Fibroblast of villous mesenchyme (primary cell): ENCODE measurements around the gene POLN. TPM values are rescaled to one million over a fixed set of nuclear protein-coding genes. Genes with fewer than 3 reads are reported as not detected.

Source experiments
- DNase-seq: peaks from one replicate; pipeline ENCODE4 v3.0.0-alpha.2; 2010; ENCODE audit warnings: low read depth
- H3K4me3 ChIP-seq: 2 replicates; pipeline ENCODE4 v1.5.1; 2011; ENCODE audit warnings: low read depth, mild to moderate bottlenecking, low read length
- total RNA-seq: library from RNA; depleted of rRNA; stranded (reverse); fragments of >200 nt; gene quantifications from 2 replicates; pipeline ENCODE4 v1.2.3, GENCODE V29; 2012
- TF ChIP-seq, protein P1 (sequence below): IDR thresholded peaks from 2 replicates; pipeline ENCODE4 v1.5.1; 2012; ENCODE audit warnings: low read depth, mild to moderate bottlenecking, low read length; ENCODE audit not compliant: insufficient read depth

Gene POLN
- total RNA-seq, 1 donor = 4.7 TPM

DNA sequence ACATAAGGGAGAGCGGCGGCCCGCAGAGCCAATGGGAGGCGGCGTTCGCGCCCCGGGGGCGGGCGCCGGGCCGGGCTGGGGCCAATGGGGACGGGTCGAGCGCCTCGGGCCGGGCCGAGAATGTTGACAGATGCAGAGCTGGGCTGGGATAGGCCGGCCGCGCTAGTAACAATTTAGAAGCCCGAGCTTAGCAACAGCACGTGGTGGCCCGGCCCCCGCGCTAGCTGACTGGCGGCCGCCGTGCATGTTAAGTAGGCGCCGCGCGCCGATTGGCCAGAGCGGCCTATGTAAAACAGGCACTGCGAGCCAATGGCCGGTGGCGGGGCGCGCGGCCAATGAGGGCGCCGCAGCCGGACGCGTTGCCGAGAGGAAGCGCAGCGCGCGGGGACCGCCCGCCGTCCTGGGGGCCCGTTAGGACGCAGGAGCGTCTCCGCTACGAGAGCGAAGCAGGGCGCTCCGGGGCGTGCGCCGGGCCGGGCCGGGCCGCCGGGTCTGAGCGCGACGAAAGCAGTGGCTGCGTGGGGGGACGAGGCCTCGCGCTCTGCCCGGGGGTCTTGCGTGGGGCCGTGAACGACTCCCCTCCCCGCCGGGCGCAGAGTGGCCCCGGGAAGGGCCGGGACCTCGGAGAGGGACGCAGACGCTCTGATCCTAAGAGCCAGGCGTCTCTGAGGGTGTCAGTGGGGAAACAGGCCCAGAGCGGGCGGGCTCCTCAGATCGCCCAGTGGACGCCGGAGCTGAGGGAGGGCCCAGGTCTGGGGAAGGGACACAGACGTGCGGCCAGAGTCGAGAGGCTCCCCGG lies 20.4 kb upstream of the POLN start:
- peak; percentile 100 for DNase-seq
- TF ChIP-seq, protein P1, sequence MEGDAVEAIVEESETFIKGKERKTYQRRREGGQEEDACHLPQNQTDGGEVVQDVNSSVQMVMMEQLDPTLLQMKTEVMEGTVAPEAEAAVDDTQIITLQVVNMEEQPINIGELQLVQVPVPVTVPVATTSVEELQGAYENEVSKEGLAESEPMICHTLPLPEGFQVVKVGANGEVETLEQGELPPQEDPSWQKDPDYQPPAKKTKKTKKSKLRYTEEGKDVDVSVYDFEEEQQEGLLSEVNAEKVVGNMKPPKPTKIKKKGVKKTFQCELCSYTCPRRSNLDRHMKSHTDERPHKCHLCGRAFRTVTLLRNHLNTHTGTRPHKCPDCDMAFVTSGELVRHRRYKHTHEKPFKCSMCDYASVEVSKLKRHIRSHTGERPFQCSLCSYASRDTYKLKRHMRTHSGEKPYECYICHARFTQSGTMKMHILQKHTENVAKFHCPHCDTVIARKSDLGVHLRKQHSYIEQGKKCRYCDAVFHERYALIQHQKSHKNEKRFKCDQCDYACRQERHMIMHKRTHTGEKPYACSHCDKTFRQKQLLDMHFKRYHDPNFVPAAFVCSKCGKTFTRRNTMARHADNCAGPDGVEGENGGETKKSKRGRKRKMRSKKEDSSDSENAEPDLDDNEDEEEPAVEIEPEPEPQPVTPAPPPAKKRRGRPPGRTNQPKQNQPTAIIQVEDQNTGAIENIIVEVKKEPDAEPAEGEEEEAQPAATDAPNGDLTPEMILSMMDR = no peak
- H3K4me3 ChIP-seq = peak overlapping the region; percentile 63

DNA sequence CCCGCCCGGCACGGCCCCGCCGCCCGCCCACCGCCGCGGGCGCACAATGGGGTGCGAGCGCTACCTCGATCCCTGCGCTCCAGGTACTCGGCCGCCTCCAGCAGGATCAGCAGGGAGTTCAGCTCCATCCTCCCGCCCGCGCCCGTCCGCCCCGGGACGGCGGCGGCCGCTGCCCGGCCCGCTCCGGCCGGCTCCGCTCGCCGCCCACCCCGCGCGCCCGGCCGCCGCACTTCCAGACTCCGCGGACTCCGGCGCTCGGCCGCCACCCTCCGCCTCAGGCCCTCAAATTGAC lies 19.9 kb upstream of the POLN start, which contains the start of gene MXD4:
TSS of gene MXD4 (minus strand) at position 257 of the 292 bp plus-strand sequence. CDS start at position 128, 129 bp downstream.
- peak within 1 kb of the TSS; percentile 94 for H3K4me3 ChIP-seq
- TF ChIP-seq, protein P1 = no peak
- DNase-seq = no peak

DNA sequence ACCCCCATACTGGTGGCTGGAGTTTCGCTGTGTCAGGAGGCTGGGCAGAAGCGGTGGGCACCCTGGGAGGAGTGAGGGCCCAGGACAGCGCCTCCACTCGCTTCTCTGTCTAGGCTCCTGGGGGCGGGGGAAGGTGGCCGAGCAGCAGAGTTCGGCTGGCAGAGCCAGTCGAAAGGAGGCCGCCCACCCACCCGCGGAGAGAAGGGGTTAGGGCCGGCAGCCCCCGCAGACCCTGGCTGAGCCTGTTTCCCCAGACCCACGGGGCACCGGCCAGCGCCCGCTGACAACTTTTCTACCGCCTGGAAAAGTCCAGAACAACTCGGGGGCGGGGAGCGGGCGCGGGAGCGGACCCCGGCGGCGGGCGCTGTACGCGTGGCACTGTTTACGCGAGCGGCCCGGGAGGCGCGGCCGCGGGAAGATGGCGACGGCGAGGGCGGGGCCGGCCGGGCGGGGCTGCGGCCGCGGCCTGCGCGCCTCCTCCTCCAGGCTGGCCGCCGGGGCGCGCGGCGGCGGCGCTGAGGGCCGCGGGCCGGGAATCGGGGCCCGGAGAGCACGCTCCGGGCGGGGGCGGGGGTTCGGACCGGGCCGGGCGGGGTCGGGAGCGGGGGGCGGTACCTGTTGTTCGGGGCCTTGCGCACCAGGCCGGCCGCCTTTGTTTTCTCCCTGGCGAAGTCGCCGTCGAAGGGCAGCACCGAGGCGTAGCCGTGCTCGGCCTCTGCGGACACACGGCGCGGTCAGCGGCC lies 19.4 kb upstream of the POLN start:
- peak; percentile 61 for DNase-seq
- H3K4me3 ChIP-seq = peak overlapping the region; percentile 94
- TF ChIP-seq, protein P1 = no peak

DNA sequence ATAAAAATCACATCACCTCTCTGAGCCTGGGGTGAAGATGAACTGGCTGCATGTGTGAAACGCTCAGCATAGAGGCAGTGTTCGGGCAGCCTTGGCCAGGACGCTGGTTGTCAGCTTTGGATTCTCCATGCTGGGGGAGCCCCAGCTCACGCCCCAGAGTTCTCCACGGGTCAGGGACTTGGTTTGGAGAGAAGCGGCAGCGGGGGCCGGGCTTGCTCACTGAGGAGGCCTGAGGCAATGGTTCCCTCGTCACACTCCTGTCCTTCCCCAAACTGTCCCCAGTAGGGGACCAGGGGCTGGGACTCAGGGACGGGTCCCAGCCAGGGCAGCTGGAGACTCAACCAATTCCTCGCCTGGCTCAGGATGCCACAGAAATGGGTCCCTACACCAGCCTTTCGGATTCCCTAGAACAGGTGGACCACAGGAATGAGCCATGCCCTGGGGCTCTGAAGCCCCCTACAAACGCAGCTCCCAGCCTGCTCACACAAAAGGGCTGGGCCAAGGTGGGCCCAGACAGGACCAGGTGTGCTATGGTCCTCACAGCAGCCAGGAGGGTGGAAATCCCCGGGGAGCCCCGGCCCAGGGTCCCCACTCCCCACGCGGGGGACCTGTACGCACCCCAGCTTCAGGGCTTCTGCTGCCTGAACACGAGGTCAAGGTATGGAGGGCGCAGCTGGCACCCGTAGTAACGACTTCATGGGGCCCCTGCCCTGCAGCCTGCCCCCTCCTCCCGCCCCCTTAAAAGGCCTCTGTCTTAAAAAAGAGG lies 18.6 kb upstream of the POLN start:
- TF ChIP-seq, protein P1 = no peak
- no peak for DNase-seq
- peak overlapping the region; percentile 94 for H3K4me3 ChIP-seq

DNA sequence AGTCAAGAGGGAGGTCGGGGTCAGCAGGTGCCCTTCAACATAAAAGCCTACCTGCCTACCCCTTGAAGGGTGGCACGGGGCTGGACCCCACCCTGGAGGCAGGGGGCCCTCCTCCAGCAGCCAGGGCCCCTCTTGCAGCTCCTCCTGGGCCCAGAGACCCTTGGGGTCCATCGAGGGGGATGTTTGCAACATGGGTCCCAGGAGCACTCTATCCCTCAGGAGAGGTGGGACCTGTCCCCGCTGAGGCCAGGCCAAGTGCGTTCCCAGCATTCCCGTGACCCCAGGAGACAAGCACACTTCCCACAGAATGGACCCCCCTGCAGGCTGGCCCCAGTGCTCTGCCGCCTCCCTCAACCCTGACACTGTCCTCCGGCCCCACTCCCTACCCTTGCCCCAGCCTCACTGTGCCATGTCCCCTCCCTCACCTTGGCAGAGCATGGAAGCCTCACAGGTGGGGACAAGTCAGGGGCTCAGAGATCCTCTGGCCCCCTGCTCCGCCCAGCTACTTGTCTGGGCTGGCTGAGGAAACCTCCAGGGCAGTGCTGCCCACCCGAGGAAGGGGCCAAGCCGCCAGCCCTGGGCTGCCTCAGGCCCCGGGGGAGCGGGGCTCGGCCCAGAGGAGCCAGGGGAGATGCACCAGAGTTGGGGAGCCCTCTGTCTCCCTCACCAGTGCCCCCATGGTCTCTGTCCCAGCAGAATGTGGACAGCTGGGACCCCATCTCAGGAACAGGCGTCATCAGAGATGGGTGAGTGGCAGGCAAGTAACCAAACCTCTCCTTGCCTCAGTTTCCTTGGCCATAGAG lies 17.8 kb upstream of the POLN start:
- H3K4me3 ChIP-seq = peak overlapping the region; percentile 94
- TF ChIP-seq, protein P1 = no peak
- DNase-seq = no peak

DNA sequence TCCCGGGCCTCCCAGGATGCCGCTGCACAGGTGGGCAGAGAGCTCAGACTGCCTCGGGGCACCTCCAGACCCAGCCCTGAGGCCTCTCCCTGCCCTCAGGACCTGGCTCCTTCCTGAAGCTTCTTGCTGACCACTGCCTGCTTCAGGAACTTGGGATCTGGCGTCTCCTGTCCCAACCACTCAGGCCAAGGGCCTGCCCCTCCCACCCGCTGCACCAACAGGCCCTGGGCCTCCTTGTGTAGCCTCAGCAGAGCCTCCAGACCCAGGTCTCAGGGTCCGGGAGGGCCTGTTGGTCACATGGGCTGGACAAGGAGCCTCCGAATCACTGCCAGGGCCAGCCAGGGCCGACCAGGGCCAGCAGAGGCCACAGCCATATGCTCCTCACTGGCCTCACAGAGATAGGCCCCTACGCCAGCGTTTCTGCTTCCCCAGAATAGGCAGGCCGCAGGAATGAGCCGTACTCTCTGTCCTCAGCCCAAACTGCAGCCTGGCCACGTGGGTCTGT lies 17.2 kb upstream of the POLN start:
- no peak for DNase-seq
- peak overlapping the region; percentile 94 for H3K4me3 ChIP-seq
- TF ChIP-seq, protein P1 = no peak
